HCT116 (cell line): ENCODE measurements around the gene ZDHHC18. TPM values are rescaled to one million over a fixed set of nuclear protein-coding genes. Genes with fewer than 3 reads are reported as not detected.

Experiments
- ATAC-seq: fragments of 200-7000 bp; cut with Tn5 transposase; 2 replicates; pipeline ENCODE4 v1.9.1; 2020; ENCODE audit warnings: mild to moderate bottlenecking, moderate library complexity
- BruUV-seq: library from RNA; stranded (reverse); fragments of 400-500 nt; replicated peaks from 2 replicates; lab custom pipeline; 2021; lab: Mats Ljungman, UMichigan
- CTCF ChIA-PET: fragments of 300-600 bp; sonication (Branson Sonifier 250); formaldehyde crosslinking; loops from one replicate; lab custom pipeline; 2021; ENCODE audit warnings: antibody characterized with exemption; lab: Charles Lee
- POLR2A ChIA-PET: fragments of 300-600, 350-600 bp; sonication (Branson Sonifier 250); formaldehyde crosslinking; loops from one replicate; lab custom pipeline; 2021; ENCODE audit warnings: antibody characterized with exemption; lab: Charles Lee
- RAD21 ChIA-PET, 2 experiments: fragments of 300-600 bp; sonication (Branson Sonifier 250); formaldehyde crosslinking; loops; one replicate each; lab custom pipeline; 2023; ENCODE audit warnings: low total read pairs in 2 of 2; ENCODE audit not compliant: uncharacterized antibody in 2 of 2, unreplicated experiment in 2 of 2, low non-redundant PET in 1 of 2; lab: Charles Lee
- DNase-seq: peaks from one replicate; pipeline ENCODE4 v3.0.0-alpha.2; 2010; ENCODE audit warnings: low read depth, low spot score
- H2AFZ ChIP-seq: fragments of 200-600 bp; shearing (Covaris generic), sonication (generic); 2 replicates; pipeline ENCODE4 v1.6.1; 2017; ENCODE audit warnings: low read depth, mixed run types, mixed read lengths, antibody characterized with exemption, low read length; ENCODE audit not compliant: poor library complexity, severe bottlenecking
- H3K27ac ChIP-seq: 2 replicates; pipeline ENCODE4 v1.5.1; 2012; ENCODE audit warnings: low read depth, low read length
- H3K27me3 ChIP-seq: fragments of 200-600 bp; sonication (generic); 2 replicates; pipeline ENCODE4 v1.6.1; 2016; ENCODE audit warnings: mixed run types, low read length, mixed read lengths; ENCODE audit not compliant: insufficient read depth
- H3K36me3 ChIP-seq, 2 experiments: fragments of 200-500 bp in 1 of 2; fragments of 200-600 bp in 1 of 2; sonication (Bioruptor generic) in 1 of 2; sonication (generic) in 1 of 2; 2 replicates each; pipeline versions ENCODE4 v1.5.1 to v1.6.1; 2014 to 2016; ENCODE audit warnings: low read length in 2 of 2, inconsistent platforms in 1 of 2, mixed read lengths in 1 of 2, mixed run types in 1 of 2; ENCODE audit not compliant: insufficient read depth in 2 of 2, control insufficient read depth in 1 of 2
- H3K4me1 ChIP-seq, 2 experiments: fragments of 200-600 bp in 1 of 2; sonication (generic) in 1 of 2; 2 replicates each; pipeline versions ENCODE4 v1.5.1 to v1.6.1; 2012 to 2017; ENCODE audit warnings: low read length in 2 of 2, inconsistent platforms in 1 of 2, mild to moderate bottlenecking in 1 of 2, mixed read lengths in 1 of 2, mixed run types in 1 of 2, moderate library complexity in 1 of 2; ENCODE audit not compliant: insufficient read depth in 2 of 2, control insufficient read depth in 1 of 2
- H3K4me2 ChIP-seq: fragments of 200-600 bp; sonication (generic); 2 replicates; pipeline ENCODE4 v1.6.1; 2017; ENCODE audit warnings: mixed run types, low read length, mixed read lengths
- H3K4me3 ChIP-seq, 2 experiments: fragments of 200-600 bp in 1 of 2; sonication (generic) in 1 of 2; replicated peaks in 1 of 2; 2 replicates each; pipeline ENCODE4 v1.5.1; 2011 to 2016; ENCODE audit warnings: low read length in 2 of 2, control low read depth in 1 of 2, low read depth in 1 of 2, mild to moderate bottlenecking in 1 of 2, mixed read lengths in 1 of 2, mixed run types in 1 of 2
- H3K79me2 ChIP-seq: fragments of 200-600 bp; sonication (generic); 2 replicates; pipeline ENCODE4 v1.6.1; 2017; ENCODE audit warnings: mild to moderate bottlenecking, mixed run types, low read length, moderate library complexity, mixed read lengths; ENCODE audit not compliant: insufficient read depth
- H3K9ac ChIP-seq: fragments of 200-600 bp; sonication (generic); 2 replicates; pipeline ENCODE4 v1.6.1; 2016; ENCODE audit warnings: low read length, mixed read lengths
- H3K9me2 ChIP-seq: fragments of 200-600 bp; sonication (generic), shearing (Covaris generic); 2 replicates; pipeline ENCODE4 v1.6.1; 2017; ENCODE audit warnings: mixed run types, mild to moderate bottlenecking, moderate library complexity; ENCODE audit not compliant: insufficient read depth
- H3K9me3 ChIP-seq, 2 experiments: fragments of 200-500 bp in 1 of 2; fragments of 200-600 bp in 1 of 2; sonication (Bioruptor generic) in 1 of 2; sonication (generic) in 1 of 2; 2 replicates each; pipeline ENCODE4 v1.6.1; 2014 to 2017; ENCODE audit warnings: low read length in 2 of 2, mixed read lengths in 2 of 2, inconsistent platforms in 1 of 2, low read depth in 1 of 2, mild to moderate bottlenecking in 1 of 2, mixed run types in 1 of 2, moderate library complexity in 1 of 2; ENCODE audit not compliant: control insufficient read depth in 1 of 2, insufficient read depth in 1 of 2
- H4K20me1 ChIP-seq: fragments of 200-600 bp; sonication (generic), shearing (Covaris generic); 2 replicates; pipeline ENCODE4 v1.6.1; 2017; ENCODE audit warnings: mixed run types, mild to moderate bottlenecking, moderate library complexity; ENCODE audit not compliant: insufficient read depth
- EZH2 ChIP-seq: fragments of 200-600 bp; sonication (generic); IDR thresholded peaks from 2 replicates; pipeline ENCODE4 v1.6.1; 2017; ENCODE audit warnings: antibody characterized with exemption, mixed run types
- POLR2A ChIP-seq: IDR thresholded peaks from 2 replicates; pipeline ENCODE4 v1.7.0; 2011; ENCODE audit warnings: borderline replicate concordance; ENCODE audit not compliant: insufficient read depth, insufficient read length; ENCODE audit errors: extremely low read depth
- SP1 ChIP-seq: IDR thresholded peaks from 2 replicates; pipeline ENCODE4 v1.6.1; 2012; ENCODE audit warnings: low read depth
- intact Hi-C: fragments of 100-400 bp; cut with micrococcal nuclease; formaldehyde crosslinking; loops from 2 replicates; pipeline ENCODE4 v1.10.0; 2022
- total RNA-seq: library from RNA; stranded (reverse); gene quantifications from one replicate; pipeline ENCODE4 v1.2.1, GENCODE V29; 2021; ENCODE audit not compliant: unreplicated experiment
- TF ChIP-seq, protein P1 (sequence below), 3 experiments: fragments of 200-600 bp in 1 of 3; sonication (generic) in 1 of 3; IDR thresholded peaks in 2 of 3; conservative IDR thresholded peaks in 1 of 3; 2 replicates each; pipeline ENCODE4 v1.5.1; 2012 to 2017; ENCODE audit warnings: low read depth in 2 of 3, low read length in 2 of 3, antibody characterized with exemption in 1 of 3, borderline replicate concordance in 1 of 3, control low read depth in 1 of 3, mild to moderate bottlenecking in 1 of 3, mixed read lengths in 1 of 3, mixed run types in 1 of 3, moderate library complexity in 1 of 3; ENCODE audit not compliant: insufficient read depth in 1 of 3

The ZDHHC18 gene
- total RNA-seq, 1 experiment from 2014 or later, result 24.4 TPM

DNA sequence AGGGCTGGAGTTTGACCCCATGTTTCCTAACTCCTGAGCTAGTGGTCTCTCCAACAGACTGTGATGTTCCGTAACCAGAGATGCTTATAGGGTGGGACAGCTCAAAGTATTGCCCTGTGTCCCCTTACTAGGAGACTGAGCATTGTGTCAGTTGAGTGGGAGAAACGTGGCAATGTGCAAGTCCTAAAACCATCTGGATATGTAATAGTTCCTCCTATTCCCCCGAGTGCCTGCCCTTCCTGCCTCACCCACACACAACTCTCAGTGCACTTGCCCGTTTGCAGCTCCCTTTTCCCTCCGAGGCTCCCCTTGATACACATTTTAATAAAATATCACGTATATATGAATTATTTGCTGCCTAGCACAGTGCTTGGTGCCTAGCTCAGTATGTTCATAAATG lies 35.3 kb upstream of the ZDHHC18 start:
- Histone ChIP-seq H3K4me2 (no peak overlapping the region), H3K9me3 (no peaks in the 10 kb centered on the region), H3K9me2 (no peaks in the 10 kb centered on the region), H3K36me3 (0 out of 4 replicates have a peak, but pooled peaks cover 0 to 4% of the 10 kb centered on the region in 2 experiments), H2AFZ (no peak overlapping the region), H3K79me2 (no peaks in the 10 kb centered on the region), H3K9ac (no peak overlapping the region), H4K20me1 (no peaks in the 10 kb centered on the region), H3K27me3 (no peaks in the 10 kb centered on the region), H3K27ac (no peak overlapping the region), H3K4me3 (no peak overlapping the region), H3K4me1 (peaks cover 9 to 29% of the 10 kb centered on the region in 2 experiments)
- ChIA-PET RAD21 (interaction anchor here in 1 of 2 experiments (1.5 kb wide), 1 partner anchor 189 kb away, joined by 4 read pairs; no protein-coding TSS in a partner anchor), CTCF (interaction anchor here (0.6 to 5.3 kb wide), 4 partner anchors 18 to 192 kb away, joined by 3 to 117 read pairs (median 22); no protein-coding TSS in a partner anchor), POLR2A (no interaction called here)
- DNase-seq (no peak), ATAC-seq (no peak)
- TF ChIP-seq, protein P1, sequence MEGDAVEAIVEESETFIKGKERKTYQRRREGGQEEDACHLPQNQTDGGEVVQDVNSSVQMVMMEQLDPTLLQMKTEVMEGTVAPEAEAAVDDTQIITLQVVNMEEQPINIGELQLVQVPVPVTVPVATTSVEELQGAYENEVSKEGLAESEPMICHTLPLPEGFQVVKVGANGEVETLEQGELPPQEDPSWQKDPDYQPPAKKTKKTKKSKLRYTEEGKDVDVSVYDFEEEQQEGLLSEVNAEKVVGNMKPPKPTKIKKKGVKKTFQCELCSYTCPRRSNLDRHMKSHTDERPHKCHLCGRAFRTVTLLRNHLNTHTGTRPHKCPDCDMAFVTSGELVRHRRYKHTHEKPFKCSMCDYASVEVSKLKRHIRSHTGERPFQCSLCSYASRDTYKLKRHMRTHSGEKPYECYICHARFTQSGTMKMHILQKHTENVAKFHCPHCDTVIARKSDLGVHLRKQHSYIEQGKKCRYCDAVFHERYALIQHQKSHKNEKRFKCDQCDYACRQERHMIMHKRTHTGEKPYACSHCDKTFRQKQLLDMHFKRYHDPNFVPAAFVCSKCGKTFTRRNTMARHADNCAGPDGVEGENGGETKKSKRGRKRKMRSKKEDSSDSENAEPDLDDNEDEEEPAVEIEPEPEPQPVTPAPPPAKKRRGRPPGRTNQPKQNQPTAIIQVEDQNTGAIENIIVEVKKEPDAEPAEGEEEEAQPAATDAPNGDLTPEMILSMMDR (IDR thresholded peaks at IDR 0.05 in 2 of 3, conservative IDR thresholded peaks at IDR 0.05 in 1 of 3; ENCODE audit: borderline replicate concordance in 1 of 3, insufficient read depth in 1 of 3, low read depth in 2 of 3, low read length in 2 of 3), result no peak
- TF ChIP-seq SP1 (no peak), POLR2A (no peak), EZH2 (no peak)
- no TSS peak for BruUV-seq
- intact Hi-C loops, result no loop called here

DNA sequence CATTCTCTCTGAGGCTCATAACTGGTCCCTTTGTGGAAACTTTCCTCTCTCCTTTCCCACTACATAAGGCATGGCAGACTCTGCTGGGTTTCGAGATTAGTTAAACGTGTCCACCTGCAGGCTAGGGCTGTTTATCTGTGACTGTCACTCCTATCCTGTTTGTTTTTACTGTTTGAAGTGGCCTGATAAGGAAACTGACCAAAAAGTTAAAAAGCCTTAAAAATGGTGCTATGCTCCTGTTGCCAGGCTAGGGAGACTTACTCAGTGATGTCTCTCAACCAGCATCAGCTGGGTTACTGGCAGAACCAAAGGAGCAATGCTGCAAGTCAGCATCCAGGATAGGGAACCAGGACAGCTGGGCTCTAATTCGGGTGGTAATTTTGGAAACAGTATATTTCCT lies 34.9 kb upstream of the ZDHHC18 start:
- no peak overlapping the region for H3K27ac ChIP-seq
- H3K4me2 ChIP-seq, result no peak overlapping the region
- ChIA-PET POLR2A (no interaction called here), RAD21 (interaction anchor here in 1 of 2 experiments (1.5 kb wide), 1 partner anchor 189 kb away, joined by 4 read pairs; no protein-coding TSS in a partner anchor), CTCF (interaction anchor here (5.3 kb wide), 1 partner anchor 187 kb away, joined by 117 read pairs; no protein-coding TSS in a partner anchor)
- no peaks in the 10 kb centered on the region for H4K20me1 ChIP-seq
- H3K4me3 ChIP-seq, result no peak overlapping the region
- intact Hi-C loops, result no loop called here
- DNase-seq, result no peak
- peaks cover 4 to 25% of the 10 kb centered on the region in 2 experiments for H3K4me1 ChIP-seq
- TF ChIP-seq, protein P1 (IDR thresholded peaks at IDR 0.05 in 2 of 3, conservative IDR thresholded peaks at IDR 0.05 in 1 of 3; ENCODE audit: borderline replicate concordance in 1 of 3, insufficient read depth in 1 of 3, low read depth in 2 of 3, low read length in 2 of 3), result no peak
- TF ChIP-seq SP1, result no peak
- H3K9ac ChIP-seq, result no peak overlapping the region
- no TSS peak for BruUV-seq
- H3K27me3 ChIP-seq, result no peaks in the 10 kb centered on the region
- no peaks in the 10 kb centered on the region for H3K9me3 ChIP-seq
- no peaks in the 10 kb centered on the region for H3K79me2 ChIP-seq
- no peaks in the 10 kb centered on the region for H3K9me2 ChIP-seq
- H2AFZ ChIP-seq, result no peak overlapping the region
- no peak for ATAC-seq
- H3K36me3 ChIP-seq, result 0 out of 4 replicates have a peak, but pooled peaks cover 0 to 4% of the 10 kb centered on the region in 2 experiments
